Putamen (tissue), 1 donor: ENCODE measurements around the gene LPCAT1.
"Not testable (repeated sequence)": the region's sequence is repeated elsewhere in the genome, so short reads cannot be mapped to it uniquely, and the experiment has no call there.

Experiments
- DNase-seq: peaks from one replicate; pipeline ENCODE4 v3.0.0-alpha.2; 2016; ENCODE audit warnings: low spot score

LPCAT1 gene

DNA sequence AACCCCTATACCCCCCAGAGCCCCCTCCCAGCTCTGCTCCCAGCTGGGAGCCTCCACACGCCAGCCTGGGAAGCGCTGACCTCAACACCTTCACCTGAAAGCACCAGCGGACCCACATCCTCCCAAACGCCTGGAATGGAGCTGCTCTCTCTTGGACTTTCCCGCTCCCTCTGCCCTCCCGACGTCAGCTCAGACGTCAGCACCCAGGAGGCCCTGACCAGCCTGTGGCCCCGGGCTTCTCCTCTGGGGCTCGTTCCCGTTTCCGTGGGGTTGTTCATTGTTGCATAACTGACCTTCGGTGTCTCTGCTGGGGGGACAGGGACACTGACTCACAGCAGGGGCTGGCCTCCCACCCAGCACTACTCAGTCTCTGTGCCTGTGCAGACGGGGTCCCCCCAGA is 43.5 kb downstream of the LPCAT1 start:
- DNase-seq, result peak; percentile 30

DNA sequence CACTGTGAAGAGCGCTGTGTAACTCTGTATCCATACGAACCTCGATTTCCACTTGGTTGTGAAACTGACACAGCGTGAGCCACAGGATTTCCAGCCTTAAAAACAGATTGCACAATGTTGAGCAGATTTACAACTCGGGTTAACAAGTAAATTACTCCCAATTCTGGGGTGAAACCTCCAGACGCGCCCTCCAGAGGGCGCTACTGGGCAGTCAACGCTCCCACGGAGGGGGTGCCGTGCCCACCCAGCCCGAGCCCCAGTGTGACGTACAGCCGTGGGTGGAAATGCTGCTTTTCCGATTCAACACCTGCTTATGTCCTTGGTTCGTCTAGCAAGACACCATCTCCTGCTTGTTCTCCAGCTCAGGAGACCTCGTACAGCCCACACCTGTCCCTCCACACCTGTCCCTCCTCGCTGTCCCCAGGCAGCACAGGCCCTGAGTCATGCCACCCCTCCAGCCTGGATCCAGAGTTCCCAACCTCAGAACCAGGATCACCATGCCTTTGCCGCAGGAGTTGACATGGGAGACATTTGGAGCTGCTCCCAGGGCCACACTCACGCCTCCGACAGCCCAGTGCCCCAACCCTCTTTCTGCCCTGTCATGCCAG is 44.1 kb downstream of the LPCAT1 start:
- no peak for DNase-seq

DNA sequence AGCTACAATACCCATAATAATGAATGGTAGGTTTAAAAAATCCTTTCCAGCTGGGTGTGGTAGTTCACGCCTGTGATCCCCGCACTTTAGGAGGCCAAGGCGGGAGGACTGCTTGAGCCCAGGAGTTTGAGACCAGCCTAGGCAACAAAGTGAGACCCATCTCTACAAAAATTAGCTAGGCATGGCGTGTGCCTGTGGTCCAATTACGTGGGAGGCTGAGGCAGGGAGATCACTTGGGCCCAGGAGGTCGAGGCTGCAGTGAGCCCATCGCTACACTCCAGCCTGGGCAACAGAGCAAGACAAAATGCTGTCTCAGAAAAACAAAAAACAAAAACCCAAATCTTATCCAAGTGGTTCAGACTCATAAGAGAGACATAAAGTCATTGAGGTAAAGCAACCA is 44.7 kb downstream of the LPCAT1 start:
- no peak for DNase-seq

DNA sequence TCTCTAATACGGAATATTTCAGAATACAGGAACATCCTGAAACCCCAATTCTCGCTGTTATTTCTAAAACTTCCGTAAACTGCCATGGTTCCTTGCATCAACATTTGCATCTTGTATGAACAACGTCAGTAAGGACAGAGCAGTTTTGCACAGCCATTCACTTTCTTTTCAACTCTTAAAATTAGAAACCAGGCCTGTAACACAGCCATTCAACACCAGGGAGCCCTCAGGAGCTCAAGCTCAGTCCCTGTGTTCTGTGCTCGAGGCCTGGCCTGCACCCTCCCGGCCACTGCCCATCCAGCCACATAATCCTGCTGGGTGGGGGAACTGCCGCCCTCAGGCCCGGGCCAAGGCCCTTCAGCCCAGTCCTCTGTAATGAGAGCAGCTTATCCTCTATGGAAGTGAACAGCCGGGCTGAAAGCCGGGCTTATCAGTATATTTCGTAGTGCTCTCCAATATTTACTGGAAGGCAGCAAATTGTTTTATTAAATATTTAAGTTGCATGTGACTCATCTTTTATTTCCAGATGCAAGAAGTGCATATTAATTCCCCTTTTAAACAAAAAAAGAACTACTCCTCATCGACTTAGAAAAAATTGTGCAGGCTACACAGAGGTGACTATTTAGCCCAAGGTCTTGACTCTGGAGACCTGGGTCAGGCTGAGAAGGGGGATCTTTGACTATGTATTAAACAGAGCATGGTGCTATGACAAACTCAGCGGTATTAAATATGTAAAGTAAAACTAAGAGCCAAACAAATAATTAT is 45.3 kb downstream of the LPCAT1 start:
- no peak for DNase-seq

DNA sequence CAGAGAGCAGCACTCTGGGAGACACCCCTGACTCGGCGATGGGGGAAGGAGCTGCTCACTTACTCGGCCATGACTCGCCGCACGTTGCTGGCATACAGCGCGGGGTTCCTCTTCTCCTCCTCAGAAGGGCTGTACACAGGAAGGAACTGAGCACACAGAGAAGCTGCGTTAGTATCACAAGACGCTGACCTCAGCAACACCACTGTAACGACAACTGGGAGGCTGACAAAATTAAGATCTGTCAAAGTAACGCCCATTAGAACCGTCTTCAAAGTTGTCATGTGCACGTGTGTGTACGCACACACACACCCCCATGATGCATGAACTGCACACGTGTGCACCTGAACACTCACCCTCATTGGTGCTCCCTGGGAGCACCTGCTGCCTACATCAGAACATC is 46.4 kb downstream of the LPCAT1 start:
- peak; percentile 34 for DNase-seq

DNA sequence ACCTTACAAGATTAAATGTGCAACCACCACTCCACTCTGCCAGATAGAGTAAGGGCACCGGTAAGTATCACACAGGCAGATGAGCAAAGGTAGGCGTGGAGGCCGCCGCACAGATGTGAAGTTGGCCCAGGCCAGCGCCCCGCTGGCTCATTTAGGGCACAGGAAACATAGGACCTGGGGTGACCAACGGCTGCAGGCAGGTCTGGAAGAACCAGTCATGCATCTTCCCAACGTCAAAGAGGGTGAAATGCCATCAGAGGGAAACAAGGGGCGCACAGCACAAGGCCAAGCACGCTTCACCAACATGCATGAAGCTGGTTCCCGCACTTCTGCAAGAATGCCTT is 46.8 kb downstream of the LPCAT1 start:
- DNase-seq, result no peak

DNA sequence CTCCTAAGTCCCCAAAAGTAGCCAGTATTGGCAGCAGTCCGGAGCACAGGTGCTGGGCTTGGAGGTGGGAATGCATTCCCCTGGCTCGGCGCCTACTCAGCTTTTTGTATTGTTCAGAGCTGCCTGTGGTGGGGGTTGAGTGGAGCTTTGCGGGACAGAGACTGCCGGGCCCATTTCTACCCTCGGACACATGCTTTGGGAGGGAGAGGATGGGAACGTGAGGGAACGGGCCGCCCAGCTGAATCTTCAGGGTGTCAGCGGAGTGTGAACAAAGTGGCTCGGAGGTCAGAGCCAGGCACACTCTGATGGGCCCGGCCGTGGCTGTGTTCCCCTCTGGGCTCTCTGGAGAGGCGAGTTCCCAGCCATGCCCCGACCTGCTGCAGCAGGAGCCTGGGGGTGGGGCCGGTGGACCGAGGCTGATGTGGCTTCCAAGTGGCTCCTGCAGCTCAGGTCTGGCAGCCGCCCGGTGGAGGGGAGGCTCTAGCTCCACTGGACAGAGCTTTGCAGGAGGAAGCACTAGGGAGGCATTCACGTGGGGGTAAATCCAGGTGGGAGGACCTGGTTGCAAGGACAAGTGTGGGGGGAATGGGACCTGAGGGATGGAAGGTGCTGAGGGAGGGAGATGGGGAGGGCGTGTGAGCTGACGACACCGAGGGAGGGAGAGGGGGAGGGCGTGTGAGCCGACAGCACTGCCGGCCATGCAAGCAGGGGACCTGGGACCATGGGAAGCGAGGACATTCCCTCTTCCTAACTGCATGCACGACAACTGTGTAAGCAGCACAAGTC is 47.4 kb downstream of the LPCAT1 start:
- DNase-seq, result no peak

DNA sequence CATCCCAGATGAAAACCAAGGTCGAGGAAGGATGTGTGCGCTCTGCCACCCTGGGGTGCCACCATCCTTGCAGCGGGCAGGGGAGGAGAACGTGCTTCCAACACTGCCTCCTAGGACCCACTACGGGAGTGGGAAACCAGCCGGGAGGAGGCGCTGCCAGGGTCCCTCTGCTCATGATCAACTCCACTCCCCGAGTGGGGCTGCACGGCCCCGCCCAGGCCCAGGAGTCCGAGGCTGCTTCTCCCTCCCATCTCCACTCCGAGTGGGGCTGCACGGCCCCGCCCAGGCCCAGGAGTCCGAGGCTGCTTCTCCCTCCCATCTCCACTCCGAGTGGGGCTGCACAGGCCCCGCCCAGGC is 48.2 kb downstream of the LPCAT1 start:
- DNase-seq, result not testable (repeated sequence)

DNA sequence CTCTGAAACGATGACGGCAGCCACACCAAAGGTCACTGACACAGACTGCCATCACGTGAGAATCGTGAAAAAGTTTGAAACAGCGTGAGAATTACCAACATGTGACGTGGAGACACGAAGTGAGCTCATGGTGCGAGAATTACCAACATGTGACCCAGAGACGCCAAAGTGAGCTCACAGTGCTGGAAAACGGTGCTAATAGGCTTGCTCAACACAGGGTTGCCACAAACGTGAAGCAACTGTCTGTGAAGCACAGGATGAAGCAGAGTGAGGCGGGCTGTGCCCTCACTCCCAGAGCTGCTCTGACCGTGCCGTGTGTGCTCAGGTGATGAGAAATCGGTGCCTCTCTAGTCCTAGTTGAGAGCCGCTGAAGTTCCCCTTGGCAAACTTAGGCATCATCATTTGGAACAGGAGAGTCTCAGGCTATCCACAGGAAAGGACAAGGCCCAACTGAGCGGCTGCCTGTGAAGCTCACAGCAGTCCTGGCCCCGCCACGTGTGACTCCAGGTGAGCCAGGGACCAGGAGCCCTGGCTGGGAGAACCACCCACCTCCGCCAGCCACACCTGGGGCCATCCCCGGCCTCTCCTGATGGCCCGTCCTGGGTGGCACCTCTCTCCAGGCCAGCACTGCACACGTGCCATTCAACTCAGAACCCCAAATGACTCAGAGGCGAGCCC is 48.8 kb downstream of the LPCAT1 start:
- DNase-seq, result no peak

DNA sequence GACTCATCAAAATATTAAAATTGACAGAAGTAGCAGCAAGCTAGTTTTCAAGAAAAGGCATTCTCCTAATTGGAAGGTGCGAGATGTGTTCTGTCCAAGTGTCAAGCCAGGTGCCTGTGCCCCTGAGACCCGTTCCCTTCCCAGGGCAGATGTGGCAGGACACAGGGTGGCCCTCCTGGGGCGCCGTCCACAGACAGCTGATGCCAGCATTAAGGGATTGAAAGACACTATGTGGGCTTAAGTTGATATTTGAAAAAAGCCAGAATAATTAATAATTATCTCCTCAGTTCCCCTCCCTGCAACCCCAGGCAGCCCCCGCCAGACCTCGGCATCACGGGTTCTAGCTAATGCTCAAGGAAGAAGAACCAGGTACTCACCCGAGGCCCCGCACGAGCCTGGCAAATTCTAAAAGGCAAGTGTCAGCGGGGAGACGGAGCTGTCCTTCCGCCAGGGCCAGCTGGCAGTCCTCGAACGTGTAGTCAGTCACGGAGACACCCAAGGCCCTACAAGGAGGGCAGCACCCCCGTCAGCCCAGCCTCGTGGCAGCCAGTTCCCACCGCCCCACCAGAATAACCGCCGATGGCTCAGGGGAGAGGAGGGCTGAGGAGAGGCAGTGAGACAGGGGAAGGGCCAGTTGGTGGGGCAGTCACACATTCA is 49.4 kb downstream of the LPCAT1 start:
- DNase-seq, result no peak

DNA sequence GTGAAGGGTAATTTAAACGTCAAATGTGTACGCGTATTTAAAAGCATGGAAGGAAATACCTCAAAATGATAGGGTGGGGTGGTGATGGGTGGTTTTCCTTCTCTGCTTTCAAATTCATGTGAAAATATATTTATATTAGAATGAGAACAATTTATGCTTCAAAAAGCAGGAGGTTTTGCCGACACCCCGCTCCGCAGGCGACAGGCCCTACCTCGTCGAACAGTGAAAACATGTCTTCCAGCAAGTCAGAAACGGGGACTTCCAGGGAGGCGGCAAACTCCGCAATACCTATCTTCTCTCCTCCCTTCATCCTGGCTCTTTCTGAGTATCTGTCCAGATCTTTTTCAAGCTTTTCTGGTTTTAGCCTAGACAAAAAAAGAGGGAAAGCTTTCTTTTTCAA is 50.0 kb downstream of the LPCAT1 start:
- no peak for DNase-seq

DNA sequence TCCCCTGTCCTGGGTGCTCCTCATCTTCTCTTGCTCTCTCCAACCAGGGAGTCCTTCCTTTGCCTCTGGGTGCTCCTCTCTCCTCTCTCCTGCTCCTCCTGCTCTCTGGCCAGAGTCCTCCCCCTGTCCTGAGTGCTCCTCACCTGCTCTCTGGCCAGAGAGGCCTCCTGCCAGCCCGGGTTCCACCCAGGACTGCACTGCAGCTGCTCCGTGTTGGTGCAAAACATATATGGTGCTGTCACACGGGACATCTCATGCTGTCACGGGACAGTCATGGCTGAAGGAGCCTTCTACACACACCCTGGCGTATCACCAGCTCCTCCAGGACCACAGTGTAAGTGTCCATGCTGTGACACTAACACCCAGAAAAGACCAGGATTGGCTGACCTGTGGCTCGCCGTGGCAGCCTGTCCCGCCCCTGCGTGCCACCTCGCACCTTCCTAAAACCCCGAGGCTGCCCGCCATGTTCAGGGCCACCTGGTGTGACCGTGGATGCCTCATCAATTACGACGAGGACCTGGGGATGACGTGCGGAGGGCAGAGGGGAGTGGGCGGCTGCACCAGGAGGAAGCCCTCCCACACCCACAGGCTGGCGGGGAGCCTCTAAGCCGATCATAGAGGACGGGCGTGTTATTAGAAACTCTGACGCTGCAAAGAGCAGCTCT is 50.7 kb downstream of the LPCAT1 start:
- no peak for DNase-seq

DNA sequence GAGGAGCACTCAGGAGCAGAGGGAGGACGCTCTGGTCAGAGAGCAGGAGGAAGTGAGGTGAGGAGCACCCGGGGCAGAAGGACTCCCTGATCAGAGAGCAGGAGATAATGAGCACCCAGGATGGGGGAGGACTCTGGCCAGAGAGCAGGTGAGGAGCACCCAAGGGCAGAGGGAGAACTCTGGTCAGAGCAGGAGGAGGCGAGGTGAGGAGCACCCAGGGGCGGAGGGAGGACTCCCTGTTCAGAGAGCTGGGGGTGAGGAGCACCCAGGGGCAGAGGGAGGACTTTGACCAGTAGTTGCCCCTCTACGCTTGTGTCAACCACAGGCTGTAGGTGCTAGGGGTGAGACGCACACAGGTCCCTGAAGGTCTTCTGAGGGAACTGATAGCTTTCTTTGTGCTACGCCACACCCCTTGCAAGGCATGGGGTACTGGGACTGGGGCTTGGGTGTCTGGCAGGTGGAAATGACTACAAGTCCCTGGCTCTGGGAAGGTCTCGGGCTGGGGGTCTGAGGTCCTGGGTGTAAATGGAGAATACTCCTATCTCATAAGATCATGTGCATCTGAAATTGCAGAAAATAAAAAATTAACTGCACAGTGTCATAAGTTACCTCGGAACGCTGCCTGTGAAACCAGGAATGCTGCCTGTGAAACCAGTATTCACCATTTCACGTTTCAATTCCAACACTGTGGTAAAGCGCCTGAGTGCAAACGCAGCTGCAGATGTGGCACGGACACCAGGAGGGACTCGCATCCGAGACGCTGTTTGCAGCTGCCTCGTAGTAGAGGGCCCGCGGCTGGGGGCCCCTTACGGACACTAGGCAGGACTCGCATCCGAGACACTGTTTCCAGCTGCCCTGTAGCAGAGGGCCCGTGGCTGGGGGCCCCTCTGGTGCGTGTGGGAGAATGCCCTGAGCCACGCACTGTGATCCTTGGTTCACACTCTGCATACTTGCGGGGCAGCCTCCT is 51.5 kb downstream of the LPCAT1 start:
- DNase-seq, result no peak

DNA sequence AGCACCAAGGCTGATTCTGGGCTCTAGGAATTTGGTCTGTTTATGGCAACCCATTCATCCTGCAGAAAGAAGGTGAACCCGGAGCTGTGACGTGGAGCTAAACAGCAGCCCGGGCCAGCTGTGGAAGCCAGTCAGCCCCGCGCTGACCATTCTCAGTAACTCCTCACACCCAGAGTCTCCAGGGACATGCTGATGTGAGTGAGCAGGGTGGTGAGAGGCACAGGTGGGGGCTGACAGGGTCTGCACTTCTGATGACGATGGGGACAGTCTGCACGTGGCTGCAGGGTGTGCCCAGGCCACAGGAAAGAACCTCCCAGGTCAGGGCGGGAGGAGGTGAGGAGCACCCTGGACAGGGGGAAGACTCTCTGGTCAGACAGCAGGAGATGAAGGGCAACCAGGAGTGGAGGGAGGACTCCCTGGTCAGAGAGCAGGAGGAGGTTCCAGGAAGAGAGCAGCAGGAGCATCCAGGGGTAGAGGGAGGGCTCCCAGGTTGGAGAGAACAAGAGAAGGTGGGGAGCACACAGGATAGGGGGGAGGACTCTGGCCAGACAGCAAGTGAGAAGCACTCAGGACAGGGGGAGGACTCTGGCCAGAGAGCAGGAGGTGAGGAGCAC is 52.4 kb downstream of the LPCAT1 start:
- no peak for DNase-seq

DNA sequence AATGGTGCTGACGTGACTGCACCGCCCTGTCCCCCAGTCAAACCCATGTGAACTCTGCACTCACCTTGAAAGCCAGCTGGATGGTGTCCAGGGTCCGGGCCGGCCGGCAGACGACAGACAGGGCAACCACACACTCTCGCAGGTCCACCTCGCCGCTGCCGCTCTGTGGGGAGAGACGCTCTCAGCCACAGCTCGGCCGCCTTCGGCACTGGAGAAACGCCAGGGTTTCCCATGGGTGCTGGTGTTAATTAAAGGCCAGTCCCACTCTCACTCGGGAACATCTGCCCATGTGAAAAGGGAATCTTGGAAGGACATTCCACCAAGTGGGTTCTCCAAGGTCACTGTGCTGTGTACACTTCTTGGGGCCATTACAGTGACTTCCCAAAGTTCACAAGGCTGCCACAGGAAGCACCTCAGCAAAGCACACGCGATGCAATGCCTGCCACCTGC is 53.0 kb downstream of the LPCAT1 start:
- no peak for DNase-seq

DNA sequence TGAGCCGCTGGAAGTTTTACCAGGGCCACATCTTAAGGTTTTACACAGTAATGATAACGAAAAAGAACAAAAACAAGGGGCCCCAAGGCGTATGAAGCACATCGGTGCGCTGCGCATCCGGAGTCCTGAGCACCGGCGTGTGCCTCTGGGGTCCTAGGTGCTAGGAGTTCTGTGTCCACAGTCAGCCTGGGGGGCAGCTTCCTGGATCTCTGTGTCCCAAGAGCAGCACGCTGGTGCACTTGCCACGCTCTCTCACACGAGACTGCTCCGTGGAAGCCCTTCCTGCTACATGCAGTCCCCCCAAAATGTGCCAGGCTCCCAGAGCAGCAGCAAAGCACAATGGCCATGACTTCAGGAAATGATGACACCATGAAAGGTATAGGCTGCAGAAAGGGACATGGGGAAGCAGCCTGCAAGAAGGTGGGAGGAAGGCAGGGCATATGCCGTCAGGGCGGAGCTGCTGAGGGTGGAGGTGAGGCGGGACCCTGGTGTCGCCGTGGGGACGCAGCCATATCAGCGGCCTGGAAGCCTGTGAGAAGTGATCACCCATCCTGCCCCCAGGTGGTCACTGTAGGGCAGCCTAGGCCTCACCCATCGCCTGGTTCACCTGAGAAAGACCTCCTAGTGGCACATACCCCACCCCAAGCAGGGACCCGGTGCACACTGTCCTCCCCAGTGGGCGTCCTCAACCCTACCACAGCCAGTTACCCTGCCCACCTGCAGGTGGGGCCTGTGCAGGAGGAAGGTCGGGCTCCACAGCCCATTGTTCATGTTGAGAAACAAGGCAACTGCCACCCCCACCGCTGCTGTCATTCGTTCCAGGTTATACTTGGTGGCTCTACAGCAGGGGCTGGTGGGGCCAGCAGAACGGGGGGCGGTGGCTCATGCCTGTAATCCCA is 54.9 kb downstream of the LPCAT1 start:
- DNase-seq, result no peak

DNA sequence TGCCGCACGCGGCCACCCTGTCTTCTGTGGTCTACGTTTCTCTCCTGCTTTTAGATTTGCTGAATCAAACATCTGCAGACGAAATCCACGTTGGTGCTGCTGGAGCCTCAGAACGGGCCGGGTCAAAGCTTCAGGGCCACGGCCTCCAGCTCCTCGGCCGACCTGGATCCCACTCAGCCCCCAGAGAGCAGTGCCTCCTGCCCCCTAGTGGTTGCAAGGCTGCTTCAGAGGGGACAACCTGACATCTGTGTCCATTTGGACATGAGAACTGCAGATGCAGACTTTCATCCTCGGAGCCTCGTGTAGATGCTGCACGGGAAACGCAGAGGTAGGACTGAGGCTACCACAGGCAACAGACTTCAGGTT is 55.5 kb downstream of the LPCAT1 start:
- peak; percentile 23 for DNase-seq

DNA sequence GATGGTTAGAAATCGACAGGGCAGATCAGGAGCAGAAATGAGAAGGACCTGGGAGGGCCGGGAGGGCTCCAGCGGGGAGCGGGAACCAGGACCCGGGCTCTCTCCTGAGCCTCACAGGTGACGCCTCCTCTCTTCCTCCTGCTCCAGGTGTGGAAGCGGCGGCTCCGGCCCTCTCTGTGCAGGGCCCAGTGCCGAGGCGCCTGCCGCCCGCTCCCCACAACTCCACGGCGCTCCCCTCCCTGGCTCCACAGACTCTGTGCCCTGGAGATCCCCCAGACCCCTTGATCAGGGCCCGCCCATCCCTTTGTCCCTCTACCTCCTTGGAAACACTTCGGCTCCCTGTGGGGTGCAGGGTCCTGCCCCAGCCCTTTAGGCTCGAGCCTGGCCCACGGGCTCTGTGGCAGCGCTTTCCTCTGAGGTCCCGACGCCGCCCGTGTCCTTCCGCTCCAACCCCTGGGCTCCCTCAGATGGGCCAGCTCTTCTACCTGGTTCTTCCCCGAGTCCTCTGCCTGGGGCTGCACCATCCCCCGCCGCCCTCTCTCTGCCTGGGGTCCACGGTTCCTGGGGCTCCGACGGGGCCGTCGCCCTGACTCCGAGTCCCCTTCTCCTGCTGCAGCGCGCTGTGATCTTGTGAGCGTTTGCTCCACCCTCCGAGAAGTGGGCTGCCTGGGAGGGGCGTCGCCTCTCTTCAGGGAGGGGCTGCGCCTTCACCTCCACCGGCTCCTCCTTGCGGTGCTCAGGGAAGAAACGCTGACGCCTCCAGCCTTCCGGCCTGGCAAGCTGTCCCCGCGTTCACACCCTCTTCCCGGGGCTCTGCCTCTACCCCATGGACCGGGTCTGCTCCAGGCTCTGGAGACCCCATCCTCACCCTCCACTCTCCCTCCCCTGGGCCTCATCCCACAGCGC is 56.2 kb downstream of the LPCAT1 start:
- DNase-seq, result no peak
